Kidney epithelial cell (primary cell): ENCODE data around the gene CREB5. TPM values are rescaled to one million over a fixed set of nuclear protein-coding genes. Genes with fewer than 3 reads are reported as not detected.

ENCODE experiments used
- DNase-seq: peaks from one replicate; pipeline ENCODE4 v3.0.0-alpha.2; 2010; ENCODE audit warnings: low read depth
- H3K27me3 ChIP-seq: 2 replicates; pipeline ENCODE4 v1.6.0; 2011; ENCODE audit warnings: low read length; ENCODE audit not compliant: control insufficient read depth, insufficient read depth
- H3K36me3 ChIP-seq: 2 replicates; pipeline ENCODE4 v1.5.1; 2011; ENCODE audit warnings: low read length; ENCODE audit not compliant: control insufficient read depth, insufficient read depth
- H3K4me3 ChIP-seq: 2 replicates; pipeline ENCODE4 v1.5.1; 2011; ENCODE audit warnings: low read depth, mild to moderate bottlenecking, control low read depth, low read length
- total RNA-seq: library from RNA; depleted of rRNA; stranded (reverse); fragments of >200 nt; gene quantifications from 2 replicates; pipeline ENCODE4 v1.2.3, GENCODE V29; 2015
- TF ChIP-seq, protein P1 (sequence below): IDR thresholded peaks from 2 replicates; pipeline ENCODE4 v1.5.1; 2011; ENCODE audit warnings: mild to moderate bottlenecking, moderate library complexity, low read length, control low read depth, inconsistent platforms; ENCODE audit not compliant: insufficient read depth, poor library complexity, severe bottlenecking

Gene CREB5
- total RNA-seq, 1 donor from 2014 or later: 27.9 TPM

DNA sequence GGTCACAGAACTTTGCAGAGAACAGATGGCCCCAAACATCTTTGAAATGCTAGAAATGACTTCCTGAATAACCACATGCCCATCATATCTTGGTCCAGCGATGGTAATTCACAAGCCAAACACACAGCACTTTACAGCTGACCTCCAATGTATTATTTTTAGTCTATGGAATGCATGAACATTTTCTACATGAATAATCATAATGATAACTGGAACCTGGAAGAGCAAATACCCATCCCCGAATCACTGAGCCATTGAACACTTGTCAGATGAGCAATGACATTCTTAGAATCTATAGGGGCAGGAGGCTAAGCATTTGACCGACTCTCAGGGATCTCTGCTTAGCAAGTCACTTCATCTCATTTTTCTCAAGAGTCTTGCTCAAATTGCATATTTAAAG, 167.3 kb downstream of the CREB5 start:
- H3K27me3 ChIP-seq: no peaks in the 10 kb centered on the region
- no peaks in the 10 kb centered on the region for H3K36me3 ChIP-seq
- TF ChIP-seq, protein P1, sequence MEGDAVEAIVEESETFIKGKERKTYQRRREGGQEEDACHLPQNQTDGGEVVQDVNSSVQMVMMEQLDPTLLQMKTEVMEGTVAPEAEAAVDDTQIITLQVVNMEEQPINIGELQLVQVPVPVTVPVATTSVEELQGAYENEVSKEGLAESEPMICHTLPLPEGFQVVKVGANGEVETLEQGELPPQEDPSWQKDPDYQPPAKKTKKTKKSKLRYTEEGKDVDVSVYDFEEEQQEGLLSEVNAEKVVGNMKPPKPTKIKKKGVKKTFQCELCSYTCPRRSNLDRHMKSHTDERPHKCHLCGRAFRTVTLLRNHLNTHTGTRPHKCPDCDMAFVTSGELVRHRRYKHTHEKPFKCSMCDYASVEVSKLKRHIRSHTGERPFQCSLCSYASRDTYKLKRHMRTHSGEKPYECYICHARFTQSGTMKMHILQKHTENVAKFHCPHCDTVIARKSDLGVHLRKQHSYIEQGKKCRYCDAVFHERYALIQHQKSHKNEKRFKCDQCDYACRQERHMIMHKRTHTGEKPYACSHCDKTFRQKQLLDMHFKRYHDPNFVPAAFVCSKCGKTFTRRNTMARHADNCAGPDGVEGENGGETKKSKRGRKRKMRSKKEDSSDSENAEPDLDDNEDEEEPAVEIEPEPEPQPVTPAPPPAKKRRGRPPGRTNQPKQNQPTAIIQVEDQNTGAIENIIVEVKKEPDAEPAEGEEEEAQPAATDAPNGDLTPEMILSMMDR: no peak
- H3K4me3 ChIP-seq: no peak overlapping the region
- DNase-seq: no peak

DNA sequence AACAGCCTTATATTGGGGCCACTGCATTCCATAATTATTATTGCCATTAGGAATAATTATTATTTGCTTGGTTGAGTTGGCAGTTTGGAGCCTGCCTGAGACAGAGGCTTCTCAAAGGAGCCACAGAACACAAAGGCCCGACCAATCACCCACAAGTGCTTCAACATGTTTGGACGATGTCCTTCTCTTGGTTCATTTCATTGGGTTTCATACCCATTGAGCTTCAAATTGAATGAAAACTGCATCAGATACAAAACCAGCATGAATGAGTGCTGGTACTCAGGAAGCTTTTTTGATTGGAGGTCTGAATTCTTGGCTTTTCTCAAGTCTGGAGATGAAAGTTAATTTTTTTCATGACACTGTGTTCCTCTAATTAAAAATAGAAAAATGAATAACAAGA, 168.3 kb downstream of the CREB5 start:
- H3K27me3 ChIP-seq: no peaks in the 10 kb centered on the region
- DNase-seq: no peak
- H3K4me3 ChIP-seq: no peak overlapping the region
- TF ChIP-seq, protein P1: no peak
- H3K36me3 ChIP-seq: no peaks in the 10 kb centered on the region

DNA sequence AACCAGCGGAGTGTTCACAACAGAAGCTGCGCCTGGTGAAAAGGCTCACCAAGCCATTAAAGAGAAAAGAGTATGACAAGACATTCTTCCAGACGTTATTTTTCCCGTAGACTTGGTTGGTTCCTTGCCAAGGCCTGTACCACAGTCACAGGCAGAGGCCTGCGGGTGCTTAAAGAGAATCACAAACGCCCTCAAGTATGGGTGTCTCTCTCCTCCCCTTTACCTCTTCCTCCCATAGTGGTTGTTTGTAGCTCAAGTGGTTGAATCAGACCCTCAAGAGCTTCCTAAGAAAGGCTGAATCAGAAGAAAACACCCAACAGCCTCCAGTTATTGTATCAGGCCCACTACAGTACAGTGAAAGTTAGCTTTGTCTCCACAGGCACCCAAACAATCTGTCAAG, 169.0 kb downstream of the CREB5 start:
- Histone ChIP-seq H3K36me3 (no peaks in the 10 kb centered on the region), H3K4me3 (no peak overlapping the region), H3K27me3 (no peaks in the 10 kb centered on the region)
- DNase-seq: no peak
- TF ChIP-seq, protein P1: no peak

DNA sequence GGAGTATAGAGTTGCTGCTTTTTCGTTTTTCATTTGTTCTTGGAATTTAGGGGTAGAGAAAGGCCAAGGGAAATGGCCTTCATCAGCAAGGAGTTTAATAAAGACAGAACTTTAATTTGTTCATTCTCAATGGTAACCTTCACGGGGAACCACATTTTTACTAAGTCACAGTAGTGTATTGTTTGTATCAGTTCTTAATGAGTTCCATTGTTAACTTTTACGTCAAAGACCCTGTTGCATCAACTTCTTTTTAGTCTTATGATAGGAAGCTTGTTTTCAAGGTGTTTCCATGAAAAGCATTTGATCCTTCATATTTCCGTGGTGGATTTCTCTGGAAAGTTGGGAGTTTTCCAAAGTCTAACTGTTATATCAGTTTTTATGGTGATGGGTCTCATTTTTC, 169.9 kb downstream of the CREB5 start:
- H3K36me3 ChIP-seq: no peaks in the 10 kb centered on the region
- no peak for DNase-seq
- H3K4me3 ChIP-seq: no peak overlapping the region
- TF ChIP-seq, protein P1: no peak
- no peaks in the 10 kb centered on the region for H3K27me3 ChIP-seq

DNA sequence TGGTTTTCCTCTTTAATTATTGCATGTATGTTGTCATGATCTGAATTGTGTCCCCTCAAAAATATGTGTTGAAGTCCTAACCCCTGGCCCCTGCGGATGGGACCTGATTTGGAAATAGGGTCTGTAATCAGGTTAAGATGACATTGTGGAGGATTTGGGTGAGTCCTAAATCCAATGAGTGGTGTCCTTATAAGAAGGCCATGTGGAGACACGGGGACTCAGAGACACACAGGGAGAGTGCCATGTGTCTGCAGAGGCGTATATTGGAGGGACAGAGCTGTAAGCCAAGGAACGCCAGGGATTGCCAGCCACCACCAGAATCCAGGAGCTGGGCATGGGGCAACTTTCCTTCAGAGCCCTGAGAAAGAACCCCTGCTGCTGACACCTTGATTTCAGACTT, 171.9 kb downstream of the CREB5 start:
- Histone ChIP-seq H3K36me3 (no peaks in the 10 kb centered on the region), H3K4me3 (no peak overlapping the region), H3K27me3 (no peaks in the 10 kb centered on the region)
- TF ChIP-seq, protein P1: no peak
- no peak for DNase-seq

DNA sequence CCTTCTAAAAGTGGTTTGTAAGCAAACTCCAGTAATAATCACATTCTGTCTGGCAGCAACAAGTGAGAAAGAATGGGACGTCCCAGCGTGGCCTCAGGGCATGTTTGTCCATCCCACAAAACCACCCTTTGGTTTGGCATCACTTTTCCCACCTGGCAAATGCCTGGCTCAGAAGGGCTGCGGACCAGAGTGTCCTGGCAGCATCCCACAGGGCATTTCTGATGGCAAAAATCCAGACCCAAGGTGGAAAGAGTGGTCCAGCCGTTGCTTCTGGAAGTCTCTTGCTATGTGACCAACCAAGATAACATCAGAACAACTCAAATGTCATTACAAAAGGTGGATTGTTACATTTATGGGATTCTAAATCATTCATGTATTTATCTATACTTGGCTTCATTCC, 174.4 kb downstream of the CREB5 start:
- Histone ChIP-seq H3K27me3 (no peaks in the 10 kb centered on the region), H3K36me3 (no peaks in the 10 kb centered on the region), H3K4me3 (no peak overlapping the region)
- TF ChIP-seq, protein P1: no peak
- no peak for DNase-seq
